Activated naive CD8-positive, alpha-beta T cell (primary cell): ENCODE measurements around the gene TDRD6.
"Not testable (repeated sequence)": the region's sequence is repeated elsewhere in the genome, so short reads cannot be mapped to it uniquely, and the experiment has no call there.

Experiments
- H3K27ac Mint-ChIP-seq: one replicate; pipeline ENCODE4 v1.8.0; 2021; ENCODE audit warnings: mixed read lengths
- H3K27me3 Mint-ChIP-seq: one replicate; pipeline ENCODE4 v1.8.0; 2021; ENCODE audit warnings: mixed read lengths
- H3K36me3 Mint-ChIP-seq: one replicate; pipeline ENCODE4 v1.8.0; 2021; ENCODE audit warnings: mixed read lengths
- H3K4me1 Mint-ChIP-seq: one replicate; pipeline ENCODE4 v1.8.0; 2021; ENCODE audit warnings: low read depth, mixed read lengths
- H3K4me3 Mint-ChIP-seq: one replicate; pipeline ENCODE4 v1.8.0; 2021; ENCODE audit warnings: mild to moderate bottlenecking, mixed read lengths
- H3K9me3 Mint-ChIP-seq: one replicate; pipeline ENCODE4 v1.8.0; 2021; ENCODE audit warnings: low read depth, mixed read lengths

The TDRD6 gene

GRCh38 chr6:46706464-46706863 is 18.8 kb downstream of the TDRD6 start:
- Mint-ChIP-seq H3K27me3 (peaks cover 26% of the 10 kb centered on the region), H3K4me3 (no peak overlapping the region), H3K9me3 (no peaks in the 10 kb centered on the region), H3K4me1 (no peaks in the 10 kb centered on the region), H3K27ac (no peak overlapping the region), H3K36me3 (no peaks in the 10 kb centered on the region)

GRCh38 chr6:46711491-46711890 is 23.8 kb downstream of the TDRD6 start:
- Mint-ChIP-seq H3K36me3 (no peaks in the 10 kb centered on the region), H3K4me1 (no peaks in the 10 kb centered on the region), H3K27ac (no peak overlapping the region), H3K27me3 (peaks cover 20% of the 10 kb centered on the region), H3K4me3 (no peak overlapping the region), H3K9me3 (no peaks in the 10 kb centered on the region)

- peaks cover 17% of the 10 kb centered on the region for H3K27me3 Mint-ChIP-seq
- no peaks in the 10 kb centered on the region for H3K4me1 Mint-ChIP-seq
- H3K27ac Mint-ChIP-seq, result no peak overlapping the region
- no peaks in the 10 kb centered on the region for H3K36me3 Mint-ChIP-seq
- no peak overlapping the region for H3K4me3 Mint-ChIP-seq
- H3K9me3 Mint-ChIP-seq, result no peaks in the 10 kb centered on the region
These were observed 27.5 kb downstream of the TDRD6 start for GRCh38 chr6:46715141-46715540.

GRCh38 chr6:46719099-46719498 is 31.4 kb downstream of the TDRD6 start:
- peaks cover 18% of the 10 kb centered on the region for H3K27me3 Mint-ChIP-seq
- H3K4me1 Mint-ChIP-seq, result no peaks in the 10 kb centered on the region
- H3K27ac Mint-ChIP-seq, result no peak overlapping the region
- no peak overlapping the region for H3K4me3 Mint-ChIP-seq
- no peaks in the 10 kb centered on the region for H3K9me3 Mint-ChIP-seq
- H3K36me3 Mint-ChIP-seq, result no peaks in the 10 kb centered on the region

GRCh38 chr6:46720401-46720800 is 32.7 kb downstream of the TDRD6 start:
- H3K4me1 Mint-ChIP-seq, result no peaks in the 10 kb centered on the region
- H3K27ac Mint-ChIP-seq, result no peak overlapping the region
- H3K36me3 Mint-ChIP-seq, result no peaks in the 10 kb centered on the region
- peaks cover 26% of the 10 kb centered on the region for H3K27me3 Mint-ChIP-seq
- no peaks in the 10 kb centered on the region for H3K9me3 Mint-ChIP-seq
- H3K4me3 Mint-ChIP-seq, result no peak overlapping the region

GRCh38 chr6:46729787-46730326 is 42.2 kb downstream of the TDRD6 start:
- no peaks in the 10 kb centered on the region for H3K36me3 Mint-ChIP-seq
- no peak overlapping the region for H3K27ac Mint-ChIP-seq
- H3K27me3 Mint-ChIP-seq, result peaks cover 30% of the 10 kb centered on the region
- H3K4me1 Mint-ChIP-seq, result peaks cover 6% of the 10 kb centered on the region
- H3K9me3 Mint-ChIP-seq, result no peaks in the 10 kb centered on the region
- no peak overlapping the region for H3K4me3 Mint-ChIP-seq

GRCh38 chr6:46730921-46731461 is 43.3 kb downstream of the TDRD6 start:
- Mint-ChIP-seq H3K9me3 (no peaks in the 10 kb centered on the region), H3K27ac (no peak overlapping the region), H3K36me3 (no peaks in the 10 kb centered on the region), H3K27me3 (peaks cover 32% of the 10 kb centered on the region), H3K4me1 (peaks cover 9% of the 10 kb centered on the region), H3K4me3 (no peak overlapping the region)

GRCh38 chr6:46733341-46733801 is 45.7 kb downstream of the TDRD6 start:
- Mint-ChIP-seq H3K36me3 (no peaks in the 10 kb centered on the region), H3K27me3 (peaks cover 34% of the 10 kb centered on the region), H3K9me3 (no peaks in the 10 kb centered on the region), H3K4me3 (peak overlapping the region; percentile 53), H3K27ac (no peak overlapping the region), H3K4me1 (peaks cover 9% of the 10 kb centered on the region)

- Mint-ChIP-seq H3K36me3 (no peaks in the 10 kb centered on the region), H3K4me3 (peak within 1 kb of the TSS; percentile 74), H3K4me1 (peaks cover 9% of the 10 kb centered on the region), H3K27me3 (peaks cover 30% of the 10 kb centered on the region), H3K9me3 (no peaks in the 10 kb centered on the region), H3K27ac (no peak within 1 kb of the TSS)
These were observed 47.4 kb downstream of the TDRD6 start, which contains the start of gene PLA2G7 for GRCh38 chr6:46734867-46735719. TSS of gene PLA2G7 (minus strand) at chr6:46735375. CDS start at chr6:46722891, 12,484 bp downstream.

- Mint-ChIP-seq H3K9me3 (no peaks in the 10 kb centered on the region), H3K27me3 (peaks cover 30% of the 10 kb centered on the region), H3K4me3 (peak overlapping the region; percentile 59), H3K4me1 (peaks cover 9% of the 10 kb centered on the region), H3K27ac (no peak overlapping the region), H3K36me3 (no peaks in the 10 kb centered on the region)
These were observed 48.0 kb downstream of the TDRD6 start for GRCh38 chr6:46735720-46736031.

- H3K27me3 Mint-ChIP-seq, result peaks cover 28% of the 10 kb centered on the region
- H3K4me3 Mint-ChIP-seq, result no peak overlapping the region
- no peaks in the 10 kb centered on the region for H3K9me3 Mint-ChIP-seq
- H3K4me1 Mint-ChIP-seq, result peaks cover 9% of the 10 kb centered on the region
- H3K36me3 Mint-ChIP-seq, result no peaks in the 10 kb centered on the region
- H3K27ac Mint-ChIP-seq, result no peak overlapping the region
These were observed 49.2 kb downstream of the TDRD6 start for GRCh38 chr6:46736906-46737305.

GRCh38 chr6:46741482-46741881 is 53.8 kb downstream of the TDRD6 start:
- no peak overlapping the region for H3K27ac Mint-ChIP-seq
- peaks cover 25% of the 10 kb centered on the region for H3K27me3 Mint-ChIP-seq
- H3K36me3 Mint-ChIP-seq, result no peaks in the 10 kb centered on the region
- no peak overlapping the region for H3K4me3 Mint-ChIP-seq
- no peaks in the 10 kb centered on the region for H3K9me3 Mint-ChIP-seq
- no peaks in the 10 kb centered on the region for H3K4me1 Mint-ChIP-seq

- H3K27me3 Mint-ChIP-seq, result peaks cover 23% of the 10 kb centered on the region
- H3K36me3 Mint-ChIP-seq, result no peaks in the 10 kb centered on the region
- H3K9me3 Mint-ChIP-seq, result no peaks in the 10 kb centered on the region
- no peak overlapping the region for H3K27ac Mint-ChIP-seq
- H3K4me1 Mint-ChIP-seq, result no peaks in the 10 kb centered on the region
- H3K4me3 Mint-ChIP-seq, result no peak overlapping the region
These were observed 54.2 kb downstream of the TDRD6 start for GRCh38 chr6:46741910-46742309.

- H3K27ac Mint-ChIP-seq, result no peak overlapping the region
- H3K36me3 Mint-ChIP-seq, result no peaks in the 10 kb centered on the region
- no peaks in the 10 kb centered on the region for H3K4me1 Mint-ChIP-seq
- H3K27me3 Mint-ChIP-seq, result peaks cover 14% of the 10 kb centered on the region
- no peak overlapping the region for H3K4me3 Mint-ChIP-seq
- H3K9me3 Mint-ChIP-seq, result no peaks in the 10 kb centered on the region
These were observed 55.9 kb downstream of the TDRD6 start for GRCh38 chr6:46743425-46744158.

- H3K4me3 Mint-ChIP-seq, H3K4me1 Mint-ChIP-seq: not testable (repeated sequence)
These were observed 56.6 kb downstream of the TDRD6 start for GRCh38 chr6:46744159-46744725.

More at GRCh38 chr6:46744159-46744725, 56.6 kb downstream of the TDRD6 start:
- H3K27me3 Mint-ChIP-seq, result peaks cover 14% of the 10 kb centered on the region
- H3K9me3 Mint-ChIP-seq, H3K36me3 Mint-ChIP-seq, H3K27ac Mint-ChIP-seq: not testable (repeated sequence)
